GM23338 (cell line): ENCODE measurements around the gene CPSF4L.

Experiments
- CTCF ChIP-seq, 2 experiments: fragments of 200-600 bp in 1 of 2; sonication (generic) in 1 of 2; conservative IDR thresholded peaks; 2 replicates each; pipeline versions ENCODE4 v1.5.1 to v1.6.1; 2016 to 2017; ENCODE audit warnings: antibody characterized with exemption in 2 of 2, low read depth in 2 of 2, mild to moderate bottlenecking in 2 of 2, moderate library complexity in 1 of 2
- EZH2 ChIP-seq: fragments of 200-600 bp; sonication (generic); IDR thresholded peaks from one replicate; pipeline ENCODE4 v1.8.0; 2017; ENCODE audit warnings: antibody characterized with exemption, mild to moderate bottlenecking, low read depth; ENCODE audit not compliant: unreplicated experiment
- POLR2AphosphoS5 ChIP-seq: IDR thresholded peaks from 2 replicates; pipeline ENCODE4 v1.6.1; 2016; ENCODE audit warnings: antibody characterized with exemption, low read depth
- REST ChIP-seq: IDR thresholded peaks from one replicate; pipeline ENCODE4 v1.6.1; 2018; ENCODE audit warnings: antibody characterized with exemption; ENCODE audit not compliant: unreplicated experiment

GRCh38 chr17:73269791-73270190 lies 8.1 kb upstream of the CPSF4L start:
- TF ChIP-seq POLR2AphosphoS5 (no peak), EZH2 (no peak), CTCF (conservative IDR thresholded peaks at IDR 0.05; ENCODE audit: low read depth in 2 of 2) (no peak), REST (no peak)
